Upper lobe of right lung (tissue), 1 donor: Measurements from ENCODE around the gene BPIFA3. TPM values are rescaled to one million over a fixed set of nuclear protein-coding genes. Genes with fewer than 3 reads are reported as not detected.
A peak's percentile ranks its signal among the peaks of the same experiment; 100 is the strongest.
"Not testable (repeated sequence)": the region's sequence is repeated elsewhere in the genome, so short reads cannot be mapped to it uniquely, and the experiment has no call there.

Source experiments
- ATAC-seq: fragments of 200-7000 bp; cut with Tn5 transposase; one replicate; pipeline ENCODE4 v1.9.1; 2020; ENCODE audit warnings: mild to moderate bottlenecking, moderate library complexity
- DNase-seq: peaks from one replicate; pipeline ENCODE4 v3.0.0-alpha.2; 2020
- H3K27ac ChIP-seq: fragments of 200-600 bp; one replicate; pipeline ENCODE4 v1.8.0; 2022
- H3K27me3 ChIP-seq: fragments of 200-600 bp; one replicate; pipeline ENCODE4 v1.8.0; 2022; ENCODE audit warnings: mild to moderate bottlenecking
- H3K36me3 ChIP-seq: fragments of 200-600 bp; one replicate; pipeline ENCODE4 v1.8.0; 2022
- H3K4me1 ChIP-seq: fragments of 200-600 bp; one replicate; pipeline ENCODE4 v1.8.0; 2022
- H3K4me3 ChIP-seq: fragments of 200-600 bp; one replicate; pipeline ENCODE4 v1.8.0; 2022; ENCODE audit warnings: mild to moderate bottlenecking
- H3K9me3 ChIP-seq: fragments of 200-600 bp; one replicate; pipeline ENCODE4 v1.8.0; 2022
- CTCF ChIP-seq: fragments of 200-600 bp; IDR thresholded peaks from one replicate; pipeline ENCODE4 v1.8.0; 2022; ENCODE audit warnings: antibody characterized with exemption
- intact Hi-C: fragments of 100-400 bp; cut with DNase I; formaldehyde crosslinking; loops from one replicate; pipeline ENCODE4 v1.11.0; 2022
- total RNA-seq: library from RNA; stranded (reverse); fragmentation: NEBNext Ultra II Directional; extraction: Animal tissue kit (Norgen Biotek cat#: 25700); gene quantifications from one replicate; pipeline ENCODE4 v1.2.1, GENCODE V29; 2021
- donor health status: DM: no; HTN: yes; CAD: no; lungs with severe emphysema.

Gene BPIFA3
- total RNA-seq, 1 donor from 2014 or later, result not detected

GRCh38 chr20:33176101-33176500, 41.1 kb upstream of the BPIFA3 start:
- Histone ChIP-seq H3K9me3 (no peaks in the 10 kb centered on the region), H3K27me3 (no peaks in the 10 kb centered on the region), H3K27ac (no peak overlapping the region), H3K4me1 (no peaks in the 10 kb centered on the region), H3K36me3 (no peaks in the 10 kb centered on the region), H3K4me3 (no peak overlapping the region)
- no peak for ATAC-seq
- TF ChIP-seq CTCF, result no peak
- no peak for DNase-seq
- intact Hi-C loops, result no loop called here

- no peak for TF ChIP-seq CTCF
- DNase-seq, result no peak
- intact Hi-C loops, result no loop called here
- Histone ChIP-seq H3K9me3 (no peaks in the 10 kb centered on the region), H3K27ac (no peak overlapping the region), H3K4me1 (no peaks in the 10 kb centered on the region), H3K36me3 (no peaks in the 10 kb centered on the region), H3K4me3 (no peak overlapping the region), H3K27me3 (no peaks in the 10 kb centered on the region)
- ATAC-seq, result no peak
Observed at GRCh38 chr20:33177866-33178265, 39.3 kb upstream of the BPIFA3 start.

- intact Hi-C loops, result no loop called here
- Histone ChIP-seq H3K4me3 (no peak overlapping the region), H3K27me3 (no peaks in the 10 kb centered on the region), H3K4me1 (no peaks in the 10 kb centered on the region), H3K9me3 (no peaks in the 10 kb centered on the region), H3K27ac (no peak overlapping the region), H3K36me3 (no peaks in the 10 kb centered on the region)
- TF ChIP-seq CTCF, result no peak
- ATAC-seq (peak; percentile 79), DNase-seq (no peak)
Observed at GRCh38 chr20:33178726-33179125, 38.4 kb upstream of the BPIFA3 start.

- no peak overlapping the region for H3K27ac ChIP-seq
- H3K4me1 ChIP-seq, result no peaks in the 10 kb centered on the region
- H3K36me3 ChIP-seq, result no peaks in the 10 kb centered on the region
- no peak overlapping the region for H3K4me3 ChIP-seq
- TF ChIP-seq CTCF, result no peak
- no peak for ATAC-seq
- intact Hi-C loops, result no loop called here
- no peaks in the 10 kb centered on the region for H3K9me3 ChIP-seq
- H3K27me3 ChIP-seq, result no peaks in the 10 kb centered on the region
- DNase-seq, result no peak
Observed at GRCh38 chr20:33180169-33180568, 37.0 kb upstream of the BPIFA3 start.

GRCh38 chr20:33181482-33182093, 35.6 kb upstream of the BPIFA3 start:
- H3K4me3 ChIP-seq, result no peak overlapping the region
- no peak for TF ChIP-seq CTCF
- H3K27me3 ChIP-seq, result no peaks in the 10 kb centered on the region
- no peak overlapping the region for H3K27ac ChIP-seq
- no peaks in the 10 kb centered on the region for H3K4me1 ChIP-seq
- ATAC-seq (no peak), DNase-seq (no peak)
- intact Hi-C loops, result no loop called here
- H3K9me3 ChIP-seq, result no peaks in the 10 kb centered on the region
- no peaks in the 10 kb centered on the region for H3K36me3 ChIP-seq

- H3K4me3 ChIP-seq, result no peak overlapping the region
- no peaks in the 10 kb centered on the region for H3K27me3 ChIP-seq
- no peaks in the 10 kb centered on the region for H3K36me3 ChIP-seq
- H3K9me3 ChIP-seq, result no peaks in the 10 kb centered on the region
- TF ChIP-seq CTCF, result no peak
- DNase-seq (no peak), ATAC-seq (no peak)
- no peaks in the 10 kb centered on the region for H3K4me1 ChIP-seq
- intact Hi-C loops, result no loop called here
- H3K27ac ChIP-seq, result no peak overlapping the region
Observed at GRCh38 chr20:33183312-33183711, 33.8 kb upstream of the BPIFA3 start.

- DNase-seq, intact Hi-C loops, H3K27ac ChIP-seq, H3K36me3 ChIP-seq, H3K9me3 ChIP-seq, H3K27me3 ChIP-seq, H3K4me3 ChIP-seq, ATAC-seq, H3K4me1 ChIP-seq: not testable (repeated sequence)
Observed at GRCh38 chr20:33185031-33185590, 32.0 kb upstream of the BPIFA3 start.
